Cardiac fibroblast (primary cell): ENCODE results near the gene NINJ1.

Source experiments
- DNase-seq, 2 donors: peaks; one replicate each; pipeline versions ENCODE4 v3.0.0 to v3.0.0-alpha.2; 2010; ENCODE audit warnings: low read depth in 2 of 2
- H3K4me3 ChIP-seq, 2 donors: replicated peaks in 1 of 2; 1 replicate in 1 of 2; 2 replicates in 1 of 2; pipeline ENCODE4 v1.5.1; 2011; ENCODE audit warnings: low read depth in 2 of 2, low read length in 2 of 2, mild to moderate bottlenecking in 2 of 2, moderate library complexity in 1 of 2
- TF ChIP-seq, protein P1 (sequence below): IDR thresholded peaks from one replicate; pipeline ENCODE4 v1.5.1; 2011; ENCODE audit warnings: low read depth, mild to moderate bottlenecking, low read length, inconsistent platforms

NINJ1 gene

DNA sequence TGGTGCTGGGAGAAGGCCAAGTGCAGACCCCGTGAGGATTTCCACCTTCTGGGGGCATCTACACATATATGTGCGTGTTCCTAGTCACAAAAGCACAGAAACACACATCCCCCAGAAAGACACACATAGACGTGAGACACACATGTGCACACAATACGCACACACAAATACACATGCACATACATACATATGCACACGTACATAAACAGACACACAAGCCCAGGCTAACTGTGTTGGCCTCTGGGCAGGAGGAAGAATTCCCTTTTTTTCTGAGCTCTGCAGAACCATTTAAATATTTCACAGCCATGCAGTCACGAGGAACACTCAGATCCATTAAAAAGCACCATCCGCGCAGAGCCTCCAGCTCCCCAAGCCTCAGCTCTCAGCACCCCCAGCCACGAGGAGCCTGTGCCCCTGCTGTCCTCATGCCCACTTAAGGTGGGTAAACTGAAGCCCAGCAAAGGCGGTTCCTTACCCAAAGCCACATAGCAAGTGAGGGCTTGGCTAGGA, 5.3 kb downstream of the NINJ1 start:
- H3K4me3 ChIP-seq: no peak overlapping the region
- DNase-seq: no peak
- TF ChIP-seq, protein P1, sequence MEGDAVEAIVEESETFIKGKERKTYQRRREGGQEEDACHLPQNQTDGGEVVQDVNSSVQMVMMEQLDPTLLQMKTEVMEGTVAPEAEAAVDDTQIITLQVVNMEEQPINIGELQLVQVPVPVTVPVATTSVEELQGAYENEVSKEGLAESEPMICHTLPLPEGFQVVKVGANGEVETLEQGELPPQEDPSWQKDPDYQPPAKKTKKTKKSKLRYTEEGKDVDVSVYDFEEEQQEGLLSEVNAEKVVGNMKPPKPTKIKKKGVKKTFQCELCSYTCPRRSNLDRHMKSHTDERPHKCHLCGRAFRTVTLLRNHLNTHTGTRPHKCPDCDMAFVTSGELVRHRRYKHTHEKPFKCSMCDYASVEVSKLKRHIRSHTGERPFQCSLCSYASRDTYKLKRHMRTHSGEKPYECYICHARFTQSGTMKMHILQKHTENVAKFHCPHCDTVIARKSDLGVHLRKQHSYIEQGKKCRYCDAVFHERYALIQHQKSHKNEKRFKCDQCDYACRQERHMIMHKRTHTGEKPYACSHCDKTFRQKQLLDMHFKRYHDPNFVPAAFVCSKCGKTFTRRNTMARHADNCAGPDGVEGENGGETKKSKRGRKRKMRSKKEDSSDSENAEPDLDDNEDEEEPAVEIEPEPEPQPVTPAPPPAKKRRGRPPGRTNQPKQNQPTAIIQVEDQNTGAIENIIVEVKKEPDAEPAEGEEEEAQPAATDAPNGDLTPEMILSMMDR: no peak

DNA sequence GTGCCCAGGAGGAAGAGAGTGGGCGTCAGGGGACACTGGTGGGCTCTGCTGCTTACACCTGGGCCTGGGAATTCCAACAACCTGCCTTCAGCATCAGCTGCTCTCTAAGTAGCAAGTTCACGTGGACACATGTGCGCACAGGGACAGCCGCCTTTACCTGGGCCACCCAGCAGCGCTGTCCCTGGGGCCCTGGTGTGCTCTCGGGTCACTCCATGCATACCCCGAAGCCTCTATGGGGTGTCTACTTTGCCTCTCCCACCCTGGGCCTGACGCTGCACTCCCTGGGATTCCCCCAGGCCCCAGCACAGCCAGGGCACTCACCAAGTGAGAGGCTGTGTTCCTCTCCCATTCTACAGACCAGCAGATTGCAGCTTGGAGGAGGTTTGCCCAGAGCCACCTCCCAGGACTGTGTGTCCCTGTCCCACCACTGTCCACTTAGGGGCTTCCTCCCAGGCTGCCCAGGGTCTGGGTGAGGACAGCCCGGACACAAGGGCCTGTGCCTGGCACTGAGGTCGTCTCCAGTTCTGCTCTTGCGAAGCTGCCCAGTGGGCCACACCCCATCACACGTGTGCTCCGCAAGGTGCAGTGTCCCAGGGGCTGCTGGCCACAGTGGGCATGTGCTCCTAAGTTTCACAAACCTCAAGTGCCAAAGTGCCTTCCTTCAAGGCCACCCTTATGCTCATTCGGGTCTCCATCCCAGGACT, 5.9 kb downstream of the NINJ1 start:
- TF ChIP-seq, protein P1: no peak
- DNase-seq: no peak
- H3K4me3 ChIP-seq: no peak overlapping the region

DNA sequence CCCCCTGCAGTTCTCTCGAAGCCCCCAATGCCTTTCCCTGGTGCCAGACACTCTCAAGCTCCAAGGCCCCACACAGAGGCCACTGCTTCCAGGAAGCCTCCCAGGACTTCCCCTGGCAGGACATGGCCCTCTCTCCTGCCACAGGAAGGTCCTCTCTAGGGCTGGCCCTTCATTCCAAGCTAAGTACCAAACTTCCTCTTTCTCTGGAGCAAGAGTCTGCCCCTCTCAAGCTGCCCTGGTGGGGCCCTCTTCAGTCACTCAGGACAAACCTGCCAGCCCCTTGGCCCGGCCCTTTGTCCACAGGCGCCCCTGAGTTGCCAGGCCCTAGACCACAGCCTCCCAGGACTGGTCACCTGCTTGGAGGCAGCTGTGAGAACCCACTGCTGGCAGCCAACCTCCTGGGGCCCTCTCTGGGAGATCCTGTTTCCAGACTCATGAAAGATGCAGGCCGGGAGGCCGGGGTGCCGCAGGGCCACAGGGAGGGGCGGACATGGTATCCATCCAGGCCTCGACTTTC, 6.6 kb downstream of the NINJ1 start:
- DNase-seq: peak in 1 of 2 donors; percentile 51
- TF ChIP-seq, protein P1: no peak
- H3K4me3 ChIP-seq: no peak overlapping the region

DNA sequence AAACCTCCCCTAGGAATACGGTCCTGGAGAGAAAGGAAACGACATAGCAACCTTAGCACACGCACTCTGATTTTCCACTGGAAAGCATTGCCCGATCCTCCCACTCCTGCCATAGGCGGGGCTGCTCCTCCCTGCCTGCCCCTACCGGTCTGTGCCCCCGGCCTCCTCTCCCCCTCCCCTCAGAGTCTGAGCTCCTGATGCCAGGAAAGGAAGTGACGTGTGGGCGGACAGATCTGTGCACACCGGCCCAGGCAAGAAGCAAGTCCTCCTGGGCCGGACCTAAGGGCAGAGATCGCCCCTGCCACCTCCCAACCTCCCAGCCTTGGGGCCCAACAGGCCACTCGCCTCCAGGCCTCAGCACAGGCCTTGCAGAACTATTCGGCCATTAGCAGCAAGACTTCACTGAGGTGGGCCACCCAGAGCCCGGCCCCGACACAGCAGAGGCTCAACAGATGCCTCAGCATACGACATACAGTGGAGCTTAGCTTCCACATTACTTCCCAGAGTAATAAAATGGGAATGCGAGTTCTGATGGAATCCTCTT, 7.2 kb downstream of the NINJ1 start:
- peak in 1 of 2 donors; percentile 33 for DNase-seq
- TF ChIP-seq, protein P1: no peak
- H3K4me3 ChIP-seq: no peak overlapping the region

DNA sequence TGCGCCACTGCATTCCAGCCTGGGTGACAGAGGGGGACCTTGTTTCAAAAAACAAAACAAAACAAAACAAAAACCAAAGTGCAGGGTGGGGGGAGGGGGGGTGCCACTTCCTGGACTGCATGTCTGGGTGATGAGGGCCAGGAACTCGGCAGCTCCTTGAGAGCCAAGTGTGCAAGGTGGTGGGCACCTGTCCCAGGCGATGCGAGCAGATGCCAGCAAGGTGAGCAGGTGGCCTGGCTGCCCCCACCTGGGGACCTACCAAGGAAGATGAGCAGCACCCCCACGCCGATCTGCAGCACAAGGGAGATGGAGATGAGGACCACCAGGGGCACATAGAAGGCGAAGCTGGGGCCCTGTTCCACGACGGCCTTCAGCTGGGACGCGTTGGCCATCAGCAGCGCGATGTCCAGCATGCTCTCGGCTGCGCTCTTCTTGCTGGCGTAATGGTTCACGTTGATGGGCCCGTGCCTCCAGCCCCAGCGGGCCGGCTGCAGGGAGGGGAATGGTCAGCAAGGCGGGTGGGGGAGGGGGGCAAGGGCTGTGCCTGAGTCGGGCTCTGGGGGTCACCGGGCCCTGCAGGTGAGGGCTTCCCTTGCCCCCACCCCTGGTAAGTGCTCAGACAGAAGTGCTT, 7.8 kb downstream of the NINJ1 start:
- no peak for DNase-seq
- H3K4me3 ChIP-seq: no peak overlapping the region
- TF ChIP-seq, protein P1: no peak

DNA sequence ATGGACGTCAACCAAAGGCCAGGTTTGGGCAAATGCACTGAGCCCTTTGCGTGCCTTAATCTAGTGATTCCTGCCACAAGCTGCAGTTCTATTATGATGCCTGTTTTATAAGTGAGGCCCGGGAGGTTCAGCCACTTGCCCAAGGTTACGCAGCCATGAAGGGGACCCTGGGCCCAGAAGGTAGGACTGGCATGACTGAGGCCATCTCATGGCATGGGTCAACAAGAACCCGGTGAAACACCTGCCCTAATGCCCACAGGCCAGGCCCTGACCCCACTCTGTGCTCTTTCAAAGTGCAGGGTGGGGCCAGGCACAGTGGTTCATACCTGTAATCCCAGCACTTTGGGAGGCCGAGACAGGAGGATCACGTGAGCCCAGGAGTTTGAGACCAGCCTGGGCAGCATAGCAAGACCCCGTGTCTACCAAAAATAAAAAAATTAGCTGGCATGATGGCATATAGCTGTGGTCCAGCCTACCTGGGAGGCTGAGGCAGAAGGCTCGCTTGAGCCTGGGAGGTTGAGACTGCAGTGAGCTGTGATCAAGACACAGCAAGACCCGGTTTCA, 8.6 kb downstream of the NINJ1 start:
- no peak for DNase-seq
- TF ChIP-seq, protein P1: no peak
- no peak overlapping the region for H3K4me3 ChIP-seq
